GM15510 (cell line): ENCODE data around the gene RXYLT1.

Experiments used
- POLR2A ChIP-seq: IDR thresholded peaks from 3 replicates; pipeline ENCODE4 v1.6.1; 2011; ENCODE audit warnings: borderline replicate concordance; ENCODE audit not compliant: insufficient read length; ENCODE audit errors: extremely low read depth

RXYLT1 gene, protein sequence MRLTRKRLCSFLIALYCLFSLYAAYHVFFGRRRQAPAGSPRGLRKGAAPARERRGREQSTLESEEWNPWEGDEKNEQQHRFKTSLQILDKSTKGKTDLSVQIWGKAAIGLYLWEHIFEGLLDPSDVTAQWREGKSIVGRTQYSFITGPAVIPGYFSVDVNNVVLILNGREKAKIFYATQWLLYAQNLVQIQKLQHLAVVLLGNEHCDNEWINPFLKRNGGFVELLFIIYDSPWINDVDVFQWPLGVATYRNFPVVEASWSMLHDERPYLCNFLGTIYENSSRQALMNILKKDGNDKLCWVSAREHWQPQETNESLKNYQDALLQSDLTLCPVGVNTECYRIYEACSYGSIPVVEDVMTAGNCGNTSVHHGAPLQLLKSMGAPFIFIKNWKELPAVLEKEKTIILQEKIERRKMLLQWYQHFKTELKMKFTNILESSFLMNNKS

DNA sequence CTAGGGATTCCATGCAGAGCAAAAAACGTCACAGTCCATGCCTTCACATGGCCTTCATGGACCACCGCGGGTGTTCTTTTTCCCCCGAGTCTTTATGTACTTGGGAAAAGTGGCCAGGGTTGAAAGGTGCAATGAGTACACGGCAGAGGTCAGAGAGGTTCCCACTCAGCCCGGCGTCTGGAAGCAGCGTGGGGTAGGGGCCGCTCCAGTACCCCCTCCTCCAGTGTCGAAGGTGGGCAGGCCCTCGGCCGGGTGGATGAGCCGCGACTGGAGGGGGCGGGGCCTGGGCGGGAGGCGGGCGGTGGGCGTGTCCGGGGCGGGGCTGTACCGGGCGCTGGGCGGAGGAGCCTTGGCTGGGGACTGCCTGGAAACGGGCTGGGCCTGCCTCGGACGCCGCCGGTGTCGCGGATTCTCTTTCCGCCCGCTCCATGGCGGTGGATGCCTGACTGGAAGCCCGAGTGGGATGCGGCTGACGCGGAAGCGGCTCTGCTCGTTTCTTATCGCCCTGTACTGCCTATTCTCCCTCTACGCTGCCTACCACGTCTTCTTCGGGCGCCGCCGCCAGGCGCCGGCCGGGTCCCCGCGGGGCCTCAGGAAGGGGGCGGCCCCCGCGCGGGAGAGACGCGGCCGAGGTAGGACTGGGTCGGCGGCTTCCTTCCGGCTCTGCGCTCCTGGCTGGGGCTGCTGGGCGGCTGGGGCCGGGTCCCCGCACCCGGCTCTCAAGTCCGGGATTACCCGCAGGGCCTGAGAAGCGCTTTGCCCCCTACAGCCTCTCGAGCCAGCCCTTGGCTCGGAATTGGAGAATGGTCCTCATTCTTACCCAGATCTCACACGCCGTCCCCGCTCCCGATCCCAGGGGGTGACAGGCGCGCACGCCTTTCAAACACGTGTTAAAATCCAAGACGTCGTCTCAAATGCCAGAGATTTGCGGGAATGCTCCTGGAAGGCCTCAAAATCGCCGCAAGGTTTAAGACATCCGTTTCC is at the start of gene RXYLT1:
Gene RXYLT1 (plus strand): TSS at position 412 of the 984 bp plus-strand sequence. CDS start 52 bp downstream, at position 464.
- TF ChIP-seq POLR2A: peak; percentile 82

DNA sequence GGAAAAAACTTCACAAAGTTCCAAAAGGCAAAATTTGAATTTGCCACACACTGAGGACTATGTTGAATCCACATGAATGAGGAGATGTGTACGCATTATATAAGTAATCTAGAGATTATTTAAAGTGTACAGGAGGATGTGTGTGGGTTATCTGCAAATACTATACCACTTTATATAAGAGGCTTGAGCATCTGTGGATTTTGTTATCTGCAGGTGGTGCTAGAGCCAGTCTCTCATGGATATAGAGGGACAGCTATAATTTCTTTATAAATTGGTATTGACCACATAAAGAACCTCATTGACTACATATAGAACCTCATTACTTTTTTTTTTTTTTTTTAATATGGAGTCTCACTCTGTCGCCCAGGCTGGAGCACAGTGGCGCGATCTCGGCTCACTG is 32.2 kb upstream of the RXYLT1 start:
- TF ChIP-seq POLR2A: no peak

DNA sequence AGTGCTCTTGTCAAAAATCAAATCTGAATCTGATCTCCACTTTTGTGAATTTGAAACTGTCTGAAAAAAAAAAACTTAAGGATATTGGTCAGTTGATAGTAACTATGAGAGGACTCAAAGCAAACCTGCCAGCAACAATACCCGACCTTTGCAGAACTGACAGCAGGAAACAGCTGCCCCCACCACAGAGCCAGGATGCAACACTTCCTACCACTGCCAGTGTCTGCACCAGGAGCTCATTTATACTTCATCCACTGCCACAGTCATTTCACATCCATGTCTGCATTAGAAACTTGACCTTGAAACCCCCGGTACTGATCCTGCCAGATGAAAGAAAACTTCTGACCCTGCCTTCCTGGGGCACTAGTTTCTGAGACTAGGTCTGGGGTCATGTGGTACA is 27.4 kb upstream of the RXYLT1 start:
- TF ChIP-seq POLR2A: no peak

DNA sequence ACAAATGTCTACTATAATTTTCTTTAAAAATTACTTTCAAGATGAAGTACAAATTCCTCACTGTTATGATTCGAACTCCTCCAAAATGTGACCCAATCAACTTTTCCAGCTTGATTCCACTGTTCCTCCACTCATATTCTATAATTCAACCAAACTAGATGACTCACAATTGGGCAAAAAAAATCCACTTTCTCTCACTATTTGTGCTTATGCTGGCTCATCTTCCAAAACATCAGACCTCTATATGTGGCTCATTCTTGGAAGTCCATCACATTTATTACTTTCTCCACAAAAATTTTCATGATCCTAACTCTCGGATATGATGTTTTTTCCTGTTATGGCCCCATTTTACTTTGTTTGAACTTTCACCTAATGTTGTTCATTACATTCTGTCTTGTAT is 26.9 kb upstream of the RXYLT1 start:
- TF ChIP-seq POLR2A: no peak

DNA sequence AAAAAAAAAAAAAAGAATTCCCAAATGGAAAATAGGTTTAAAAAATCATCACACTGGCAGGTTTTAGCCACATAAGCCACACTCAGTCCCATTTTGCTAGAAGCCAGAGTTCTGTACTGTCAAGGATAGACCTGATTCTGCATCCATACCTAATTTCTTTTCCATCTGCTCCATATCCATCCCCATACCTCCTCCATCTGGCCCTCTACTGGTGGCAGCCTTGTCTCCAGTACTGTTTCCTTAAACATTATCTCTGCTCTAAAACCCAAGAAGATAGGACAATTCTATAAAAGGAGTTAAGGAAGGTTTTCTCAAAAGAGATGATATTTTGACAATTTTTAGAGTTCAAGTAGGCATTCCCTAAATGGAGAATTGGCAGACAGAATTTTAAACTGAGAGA is 26.0 kb upstream of the RXYLT1 start:
- no peak for TF ChIP-seq POLR2A

DNA sequence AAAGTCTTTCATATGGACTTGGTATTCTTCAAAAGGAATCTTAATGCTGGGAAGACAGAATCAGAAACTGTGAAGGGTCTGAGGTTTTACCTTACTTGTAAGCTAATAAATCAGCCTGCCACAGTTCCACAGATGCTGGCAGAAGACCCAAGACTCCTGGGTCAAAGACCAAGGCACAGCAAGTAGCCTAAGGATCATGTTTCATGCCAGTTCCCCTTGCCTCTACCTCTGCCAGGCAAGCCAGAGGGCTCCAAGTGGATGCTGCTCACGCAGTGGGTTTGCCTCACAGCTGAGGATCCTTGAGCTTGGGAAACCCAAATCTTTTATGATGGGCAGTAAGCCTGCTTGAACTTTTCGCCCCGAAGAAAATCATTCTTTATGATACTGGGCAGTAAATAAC is 15.2 kb upstream of the RXYLT1 start:
- no peak for TF ChIP-seq POLR2A

DNA sequence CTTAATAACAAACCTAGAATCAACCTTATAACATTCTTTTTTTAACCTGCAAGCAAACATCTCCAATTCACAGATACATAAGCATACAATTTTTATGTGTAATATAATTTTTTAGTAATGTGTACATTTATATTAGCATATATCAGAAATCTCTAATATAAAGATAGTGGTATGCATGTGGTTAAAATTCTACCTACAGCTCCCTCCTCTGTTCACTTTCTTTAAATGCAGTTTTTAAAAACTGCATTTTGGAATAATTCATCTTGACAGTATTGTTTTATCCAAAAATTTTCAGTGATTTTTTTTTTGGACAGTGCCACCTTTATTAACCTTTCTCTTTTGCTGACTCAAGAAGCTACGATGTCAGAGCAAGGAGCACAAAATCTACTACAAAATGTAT is 13.2 kb upstream of the RXYLT1 start:
- no peak for TF ChIP-seq POLR2A

DNA sequence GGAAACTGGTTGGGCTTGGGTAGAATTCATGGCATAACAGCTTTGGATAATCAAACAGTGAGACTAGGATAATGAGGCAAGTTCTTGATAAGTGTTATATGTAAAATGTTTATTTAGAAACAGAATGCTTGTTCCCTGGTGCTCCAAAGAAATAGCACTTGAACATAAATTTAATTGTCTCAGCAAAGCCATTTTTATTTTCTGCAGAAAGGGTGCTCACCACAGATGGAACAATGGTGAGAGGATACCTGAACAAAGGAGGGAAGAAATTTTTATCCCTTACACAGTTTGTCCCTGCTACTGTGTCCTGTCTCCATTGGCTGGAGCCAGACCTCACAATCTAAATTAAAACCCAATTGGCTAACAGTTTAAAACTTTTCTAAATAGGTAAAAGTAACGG is 9.3 kb upstream of the RXYLT1 start:
- no peak for TF ChIP-seq POLR2A

DNA sequence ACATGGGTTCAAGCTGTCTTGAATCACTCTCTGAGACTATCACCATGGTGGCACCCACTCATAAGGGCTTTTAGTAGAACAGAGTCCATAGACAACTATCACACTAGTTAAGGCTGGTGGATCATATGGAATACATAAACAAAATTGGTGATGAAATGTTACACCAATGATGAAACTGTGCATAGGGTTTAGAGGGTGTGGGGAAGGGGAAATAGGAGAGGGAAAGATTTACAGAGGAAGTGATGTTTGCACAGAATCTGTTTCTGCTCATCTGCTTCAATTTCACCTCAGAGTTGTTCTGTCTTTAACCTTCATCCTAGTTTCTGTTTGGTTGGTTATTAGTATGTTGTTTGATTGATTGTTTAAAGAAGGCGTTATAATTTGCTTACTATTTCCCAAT is 2.4 kb upstream of the RXYLT1 start:
- no peak for TF ChIP-seq POLR2A

DNA sequence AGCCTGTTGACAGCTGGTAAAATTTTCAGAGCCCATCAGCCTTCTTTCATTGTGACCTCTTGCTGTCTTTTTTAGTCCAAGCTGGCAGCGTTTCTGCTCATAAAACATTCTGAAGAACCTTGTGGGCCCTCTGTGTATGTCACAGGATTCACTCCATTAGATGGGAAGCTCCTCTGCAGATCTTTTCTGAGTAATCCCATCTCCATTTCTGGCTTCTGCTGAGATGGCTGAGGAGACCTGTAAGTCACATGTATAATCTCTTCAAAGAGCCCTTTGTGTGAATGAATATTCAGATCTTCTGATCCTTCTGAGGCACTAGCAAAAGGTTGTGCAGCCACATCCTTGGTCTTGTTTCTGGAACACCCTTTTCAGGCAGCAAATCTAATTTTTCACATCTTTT is 2.8 kb downstream of the RXYLT1 start:
- no peak for TF ChIP-seq POLR2A

DNA sequence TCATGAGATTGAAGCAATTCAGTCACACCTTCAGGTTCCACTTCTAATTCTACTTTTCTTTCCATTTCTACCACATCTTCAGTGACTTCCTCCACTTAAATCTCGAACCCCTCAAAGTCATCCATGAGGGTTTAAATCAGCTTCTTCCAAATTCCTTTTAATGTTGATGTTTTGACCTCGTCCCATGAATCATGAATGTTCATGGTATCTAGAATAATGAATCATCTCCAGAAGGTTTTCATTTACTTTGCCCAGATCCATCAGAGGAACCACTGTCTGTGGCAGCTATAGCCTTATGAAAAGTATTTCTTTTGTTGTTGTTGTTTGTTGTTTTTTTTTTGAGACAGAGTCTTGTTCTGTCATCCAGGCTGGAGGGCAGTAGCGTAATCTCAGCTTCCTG is 7.6 kb downstream of the RXYLT1 start:
- TF ChIP-seq POLR2A: no peak

DNA sequence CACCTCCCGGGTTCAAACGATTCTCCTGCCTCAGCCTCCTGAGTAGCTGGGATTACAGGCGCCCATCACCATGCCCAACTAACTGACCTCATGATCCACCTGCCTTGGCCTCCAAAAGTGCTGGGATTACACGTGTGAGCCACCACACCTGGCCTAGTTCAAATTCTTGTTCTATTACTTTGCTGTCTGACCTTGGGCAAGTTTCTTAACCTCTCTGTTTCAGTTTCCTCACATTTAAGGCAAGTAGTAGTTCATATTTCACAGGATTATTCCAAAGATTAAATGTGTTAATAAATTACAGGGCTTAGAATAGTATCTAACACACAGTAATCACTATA is 10.9 kb downstream of the RXYLT1 start:
- TF ChIP-seq POLR2A: no peak

DNA sequence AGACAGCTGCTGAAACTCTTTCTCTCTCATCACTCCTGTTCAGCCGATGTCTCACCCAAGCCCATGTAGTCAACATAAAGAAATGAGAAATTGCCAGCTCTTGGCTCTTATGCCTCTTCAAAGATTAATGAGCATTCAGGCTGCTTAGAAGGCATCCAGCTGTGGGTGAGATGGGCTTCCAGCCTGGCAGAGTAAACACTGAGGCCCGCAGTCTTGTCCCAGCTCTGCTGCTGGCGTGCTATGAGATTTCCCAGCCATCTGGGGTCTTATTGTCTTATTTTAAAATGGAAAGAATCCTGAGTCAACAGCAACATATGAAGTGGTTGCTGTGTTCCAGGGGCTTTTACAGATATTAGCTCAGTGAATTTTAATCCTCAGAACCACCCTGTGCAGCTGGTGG is 12.6 kb downstream of the RXYLT1 start:
- no peak for TF ChIP-seq POLR2A

DNA sequence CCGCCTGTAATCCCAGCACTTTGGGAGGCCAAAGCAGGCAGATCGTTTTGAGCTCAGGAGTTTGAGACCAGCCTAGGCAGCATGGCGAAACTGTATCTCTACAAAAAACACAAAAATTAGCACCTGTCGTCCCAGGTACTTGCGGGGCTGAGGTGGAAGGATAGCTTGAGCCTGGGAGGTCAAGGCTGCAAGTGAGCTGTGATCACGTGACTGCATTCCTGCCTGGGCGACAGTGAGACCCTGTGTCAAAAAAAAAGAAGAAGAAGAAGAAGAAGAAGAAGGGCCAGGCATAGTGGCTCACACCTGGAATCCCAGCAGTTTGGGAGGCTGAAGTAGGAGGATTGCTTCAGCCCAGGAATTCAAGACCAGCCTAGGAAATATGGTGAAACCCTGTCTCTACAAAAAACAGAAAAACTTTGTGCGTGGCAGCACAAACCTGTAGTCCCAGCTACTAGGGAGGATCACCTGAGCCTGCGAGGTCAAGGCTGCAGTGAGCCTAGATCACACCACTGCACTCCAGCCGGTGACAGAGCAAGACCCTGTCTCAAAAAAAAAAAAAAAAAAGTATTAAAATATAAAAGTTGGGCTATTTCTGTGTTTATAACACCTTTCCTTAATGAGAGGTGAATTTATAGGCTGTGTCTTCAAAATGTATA is 15.5 kb downstream of the RXYLT1 start:
- TF ChIP-seq POLR2A: no peak

DNA sequence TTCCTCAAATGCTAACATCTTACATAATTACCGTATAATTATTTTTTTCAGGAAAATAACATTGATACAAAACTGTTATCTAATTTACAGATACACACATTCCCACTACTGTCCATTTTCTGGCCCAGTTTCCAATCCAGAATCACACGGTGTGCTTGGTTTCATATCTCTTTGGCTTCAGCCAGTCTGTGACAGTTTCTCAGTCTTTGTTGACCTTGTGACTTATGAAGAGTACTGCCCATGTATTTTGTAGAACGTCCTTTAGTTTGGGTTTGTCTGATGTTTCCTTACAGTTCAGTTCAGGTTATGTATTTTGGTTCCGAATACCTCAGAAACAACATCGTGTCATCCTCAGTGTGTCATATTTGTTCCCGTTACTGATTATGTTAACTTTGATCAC is 16.2 kb downstream of the RXYLT1 start:
- no peak for TF ChIP-seq POLR2A
